Liver (tissue), 9 donors: ENCODE data around the gene FADS3. TPM values are rescaled to one million over a fixed set of nuclear protein-coding genes. Genes with fewer than 3 reads are reported as not detected.

Experiments
- DNase-seq: peaks from one replicate; pipeline ENCODE4 v3.0.0-alpha.2; 2017; ENCODE audit warnings: low spot score
- H3K27ac ChIP-seq, 2 donors: one replicate each; pipeline ENCODE4 v1.7.0; 2013; ENCODE audit warnings: inconsistent platforms in 2 of 2, low read length in 2 of 2, control low read depth in 1 of 2, low read depth in 1 of 2, mild to moderate bottlenecking in 1 of 2
- H3K27me3 ChIP-seq, 4 donors: one replicate each; pipeline versions ENCODE4 v1.6.1 to v1.7.0; 2013; ENCODE audit warnings: low read length in 3 of 4, inconsistent platforms in 1 of 4, mild to moderate bottlenecking in 1 of 4, moderate library complexity in 1 of 4; ENCODE audit not compliant: control insufficient read depth in 4 of 4, insufficient read depth in 4 of 4
- H3K36me3 ChIP-seq, 4 donors: one replicate each; pipeline versions ENCODE4 v1.6.1 to v1.7.0; 2013; ENCODE audit warnings: low read length in 3 of 4, mild to moderate bottlenecking in 3 of 4, low read depth in 1 of 4, moderate library complexity in 1 of 4; ENCODE audit not compliant: control insufficient read depth in 4 of 4, insufficient read depth in 3 of 4
- H3K4me1 ChIP-seq, 4 donors: one replicate each; pipeline versions ENCODE4 v1.6.1 to v1.7.0; 2013; ENCODE audit warnings: low read length in 3 of 4, mild to moderate bottlenecking in 3 of 4, moderate library complexity in 1 of 4; ENCODE audit not compliant: control insufficient read depth in 4 of 4, insufficient read depth in 4 of 4
- H3K4me3 ChIP-seq, 3 donors: one replicate each; pipeline versions ENCODE4 v1.6.1 to v1.7.0; 2013; ENCODE audit warnings: low read length in 3 of 3, control low read depth in 1 of 3, low read depth in 1 of 3, mild to moderate bottlenecking in 1 of 3
- H3K9ac ChIP-seq, 2 donors: one replicate each; pipeline ENCODE4 v1.7.0; 2013; ENCODE audit warnings: low read length in 2 of 2, mild to moderate bottlenecking in 2 of 2, moderate library complexity in 2 of 2, control low read depth in 1 of 2, low read depth in 1 of 2
- H3K9me3 ChIP-seq, 4 donors: one replicate each; pipeline versions ENCODE4 v1.6.1 to v1.7.0; 2013; ENCODE audit warnings: low read length in 3 of 4; ENCODE audit not compliant: control insufficient read depth in 4 of 4
- ATF3 ChIP-seq: IDR thresholded peaks from 2 replicates; pipeline ENCODE4 v1.6.1; 2016; ENCODE audit warnings: antibody characterized with exemption
- CTCF ChIP-seq: fragments of 150-350 bp; IDR thresholded peaks from 2 replicates; pipeline ENCODE4 v1.5.1; 2017; ENCODE audit warnings: improper control_type of control experiment, low read depth, low read length; ENCODE audit not compliant: missing input control
- EGR1 ChIP-seq, 2 donors: IDR thresholded peaks; 2 replicates each; pipeline ENCODE4 v1.6.1; 2016 to 2018; ENCODE audit warnings: antibody characterized with exemption in 2 of 2, low read depth in 2 of 2
- FOXA1 ChIP-seq: IDR thresholded peaks from 2 replicates; pipeline ENCODE4 v1.6.1; 2016; ENCODE audit warnings: antibody characterized with exemption
- FOXA2 ChIP-seq: IDR thresholded peaks from 2 replicates; pipeline ENCODE4 v1.6.1; 2016; ENCODE audit warnings: antibody characterized with exemption
- GABPA ChIP-seq, 2 donors: IDR thresholded peaks in 1 of 2; conservative IDR thresholded peaks in 1 of 2; 2 replicates each; pipeline ENCODE4 v1.6.1; 2016; ENCODE audit warnings: antibody characterized with exemption in 2 of 2, mild to moderate bottlenecking in 1 of 2, moderate library complexity in 1 of 2
- HNF4A ChIP-seq, 2 donors: conservative IDR thresholded peaks; 2 replicates each; pipeline ENCODE4 v1.6.1; 2016; ENCODE audit warnings: antibody characterized with exemption in 2 of 2, mild to moderate bottlenecking in 2 of 2
- HNF4G ChIP-seq: IDR thresholded peaks from 2 replicates; pipeline ENCODE4 v1.6.1; 2016; ENCODE audit warnings: antibody characterized with exemption
- JUND ChIP-seq, 2 donors: IDR thresholded peaks; 2 replicates each; pipeline ENCODE4 v1.6.1; 2016; ENCODE audit warnings: antibody characterized with exemption in 2 of 2
- MAX ChIP-seq: IDR thresholded peaks from 2 replicates; pipeline ENCODE4 v1.6.1; 2016; ENCODE audit warnings: antibody characterized with exemption
- NR2F2 ChIP-seq: IDR thresholded peaks from 2 replicates; pipeline ENCODE4 v1.6.1; 2016; ENCODE audit warnings: antibody characterized with exemption
- RAD21 ChIP-seq, 2 donors: IDR thresholded peaks; 2 replicates each; pipeline ENCODE4 v1.6.1; 2016; ENCODE audit warnings: antibody characterized with exemption in 2 of 2, mild to moderate bottlenecking in 2 of 2
- REST ChIP-seq: IDR thresholded peaks from 2 replicates; pipeline ENCODE4 v1.6.1; 2016; ENCODE audit warnings: antibody characterized with exemption, mild to moderate bottlenecking
- RXRA ChIP-seq, 2 donors: IDR thresholded peaks; 2 replicates each; pipeline ENCODE4 v1.6.1; 2017 to 2018; ENCODE audit warnings: antibody characterized with exemption in 2 of 2, mild to moderate bottlenecking in 1 of 2
- SP1 ChIP-seq: IDR thresholded peaks from 2 replicates; pipeline ENCODE4 v1.6.1; 2018; ENCODE audit warnings: antibody characterized with exemption, mild to moderate bottlenecking
- TAF1 ChIP-seq: conservative IDR thresholded peaks from 2 replicates; pipeline ENCODE4 v1.6.1; 2016; ENCODE audit warnings: antibody characterized with exemption, mild to moderate bottlenecking
- YY1 ChIP-seq: IDR thresholded peaks from 2 replicates; pipeline ENCODE4 v1.6.1; 2016; ENCODE audit warnings: antibody characterized with exemption, mild to moderate bottlenecking
- ZBTB33 ChIP-seq: IDR thresholded peaks from 2 replicates; pipeline ENCODE4 v1.6.1; 2016; ENCODE audit warnings: antibody characterized with exemption
- WGBS: extraction: QIAGEN DNeasy Blood & Tissue Kit; methylation state at CpG from one replicate; pipeline ENCODE4 v1.1.7; 2013; 5-methylcytosine and 5-hydroxymethylcytosine counted together
- polyA plus RNA-seq, 2 donors: library from polyadenylated mRNA; stranded (reverse) in 1 of 2; unstranded in 1 of 2; fragments of 200-250 nt in 1 of 2; fragments of >200 nt in 1 of 2; fragmentation: Nextera tagmentation in 1 of 2; extraction: Ambion mirVana in 1 of 2; gene quantifications; one replicate each; pipeline versions ENCODE4 v1.2.1 to v1.2.3, GENCODE V29; 2013 to 2015
- total RNA-seq, 2 donors: library from RNA; depleted of rRNA; stranded (reverse); fragments of >200 nt; gene quantifications; one replicate each; pipeline ENCODE4 v1.2.3, GENCODE V29; 2014
- donor health status: healthy.
- donor health status: healthy.
- donor health status: healthy.
- donor health status: healthy.
- donor health status: healthy.

Gene FADS3
- total and polyA plus RNA-seq, 4 donors = 8.3 to 13.6 (median 10.3) TPM

- 68% methylated on average over 12 of the region's 12 CpGs for WGBS
- H3K27me3 ChIP-seq = no peaks in the 10 kb centered on the region
- no peaks in the 10 kb centered on the region for H3K9me3 ChIP-seq
- H3K4me3 ChIP-seq = no peak overlapping the region
- no peak for TF ChIP-seq MAX
- TF ChIP-seq FOXA1 = no peak
- no peak for TF ChIP-seq GABPA (IDR thresholded peaks at IDR 0.05 in 1 of 2, conservative IDR thresholded peaks at IDR 0.05 in 1 of 2)
- TF ChIP-seq ATF3 = no peak
- TF ChIP-seq RAD21 (IDR thresholded peaks at IDR 0.05) = no peak
- no peak for TF ChIP-seq EGR1 (IDR thresholded peaks at IDR 0.05; ENCODE audit: low read depth in 2 of 2)
- TF ChIP-seq JUND (IDR thresholded peaks at IDR 0.05) = no peak
- no peak for TF ChIP-seq HNF4A (conservative IDR thresholded peaks at IDR 0.05)
- TF ChIP-seq ZBTB33 = no peak
- no peak for TF ChIP-seq FOXA2
- no peak for TF ChIP-seq SP1
- TF ChIP-seq REST = no peak
- no peak for TF ChIP-seq YY1
- TF ChIP-seq CTCF = no peak
- TF ChIP-seq HNF4G = no peak
- no peak for TF ChIP-seq NR2F2
- no peak for TF ChIP-seq RXRA (IDR thresholded peaks at IDR 0.05)
- TF ChIP-seq TAF1 = no peak
- no peak overlapping the region for H3K27ac ChIP-seq
- no peak for DNase-seq
- peaks cover 0 to 14% (median 1%) of the 10 kb centered on the region in 4 donors for H3K4me1 ChIP-seq
- H3K36me3 ChIP-seq = peaks cover 4 to 26% (median 13%) of the 10 kb centered on the region in 4 donors
- H3K9ac ChIP-seq = no peak overlapping the region
These were observed 49.5 kb downstream of the FADS3 start for GRCh38 chr11:61841636-61842527.
